GM12892 (cell line): ENCODE measurements around the gene DUSP1.
"Not testable (repeated sequence)": the region's sequence is repeated elsewhere in the genome, so short reads cannot be mapped to it uniquely, and the experiment has no call there.

Source experiments
- DNase-seq: peaks from one replicate; pipeline ENCODE4 v3.0.0; 2011; ENCODE audit not compliant: insufficient read length
- FAIRE-seq: peaks from 2 replicates; lab custom pipeline; 2011; peaks lifted over from hg19 to GRCh38; lab: Jason Lieb, UNC
- POLR2A ChIP-seq: IDR thresholded peaks from 2 replicates; pipeline ENCODE4 v1.6.1; 2011; ENCODE audit warnings: low read depth, low read length, control low read depth
- POLR2AphosphoS5 ChIP-seq: IDR thresholded peaks from 2 replicates; pipeline ENCODE4 v1.6.1; 2011; ENCODE audit warnings: low read depth, low read length, control low read depth
- TAF1 ChIP-seq: IDR thresholded peaks from 2 replicates; pipeline ENCODE4 v1.6.1; 2011; ENCODE audit warnings: low read depth, mild to moderate bottlenecking, control low read depth, low read length, borderline replicate concordance

Gene DUSP1

DNA sequence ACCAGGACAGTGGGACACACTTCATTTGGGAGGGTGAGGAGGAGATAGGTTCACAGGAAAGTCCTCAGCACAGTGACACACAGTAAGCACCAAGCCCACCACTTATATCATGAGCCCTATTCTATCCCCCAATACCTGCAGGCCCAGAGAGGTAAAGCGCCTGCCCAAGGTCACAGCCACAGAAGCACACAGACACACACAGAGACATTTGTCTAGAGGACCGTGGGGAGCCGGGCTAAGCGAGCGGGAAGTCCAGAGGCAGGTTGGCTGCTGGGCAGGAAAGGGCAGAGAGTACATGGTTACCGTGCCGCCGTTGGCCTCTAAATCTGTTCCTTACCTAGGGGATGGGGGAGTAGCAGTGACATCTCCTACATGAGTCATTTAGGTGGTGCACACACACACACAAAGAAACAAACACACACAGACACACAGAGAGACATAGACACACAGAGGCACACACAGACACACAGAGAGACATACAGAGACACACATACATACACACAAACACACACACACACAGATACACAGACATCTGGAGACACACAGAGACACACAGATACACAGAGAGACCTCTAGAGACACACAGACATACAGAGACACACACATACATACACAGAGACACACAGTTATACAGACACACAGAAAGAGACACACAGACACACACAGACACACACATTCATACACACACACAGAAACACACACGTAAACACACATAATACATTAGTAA is 15.9 kb upstream of the DUSP1 start:
- TF ChIP-seq POLR2A (no peak), TAF1 (no peak), POLR2AphosphoS5 (no peak)
- FAIRE-seq (no peak), DNase-seq (no peak)

- no peak for TF ChIP-seq POLR2AphosphoS5
- DNase-seq = no peak
- FAIRE-seq = no peak
Observed at GRCh38 chr5:172785429-172786088, 14.6 kb upstream of the DUSP1 start.

- not testable (repeated sequence) for DNase-seq, FAIRE-seq
Observed at GRCh38 chr5:172784162-172784561, 13.2 kb upstream of the DUSP1 start.

DNA sequence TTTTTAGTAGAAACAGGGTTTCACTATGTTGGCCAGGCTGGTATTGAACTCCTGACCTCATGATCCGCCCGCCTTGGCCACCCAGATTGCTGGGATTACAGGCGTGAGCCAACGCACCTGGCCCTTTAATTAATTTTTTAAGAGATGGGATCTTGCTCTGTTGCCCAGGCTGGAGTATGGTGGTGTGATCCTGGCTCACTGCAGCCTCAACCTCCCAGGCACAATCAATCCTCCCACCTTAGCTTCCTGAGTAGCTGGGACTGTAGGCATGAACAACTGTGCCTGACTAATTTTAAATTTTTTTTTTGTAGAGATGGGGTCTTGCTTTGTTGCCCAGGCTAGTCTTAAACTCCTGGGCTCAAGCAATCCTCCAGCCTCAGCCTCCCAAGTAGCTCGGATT is 12.3 kb upstream of the DUSP1 start:
- not testable (repeated sequence) for DNase-seq, FAIRE-seq

- no peak for TF ChIP-seq POLR2AphosphoS5
- no peak for TF ChIP-seq POLR2A
- no peak for TF ChIP-seq TAF1
- FAIRE-seq (no peak), DNase-seq (no peak)
Observed at GRCh38 chr5:172782169-172783039, 11.4 kb upstream of the DUSP1 start.

- TF ChIP-seq TAF1 = no peak
- no peak for TF ChIP-seq POLR2A
- TF ChIP-seq POLR2AphosphoS5 = no peak
- DNase-seq (no peak), FAIRE-seq (no peak)
Observed at GRCh38 chr5:172779691-172780341, 8.8 kb upstream of the DUSP1 start.

- FAIRE-seq (no peak), DNase-seq (no peak)
- TF ChIP-seq TAF1 (no peak), POLR2AphosphoS5 (no peak), POLR2A (no peak)
Observed at GRCh38 chr5:172777881-172778814, 7.2 kb upstream of the DUSP1 start.

DNA sequence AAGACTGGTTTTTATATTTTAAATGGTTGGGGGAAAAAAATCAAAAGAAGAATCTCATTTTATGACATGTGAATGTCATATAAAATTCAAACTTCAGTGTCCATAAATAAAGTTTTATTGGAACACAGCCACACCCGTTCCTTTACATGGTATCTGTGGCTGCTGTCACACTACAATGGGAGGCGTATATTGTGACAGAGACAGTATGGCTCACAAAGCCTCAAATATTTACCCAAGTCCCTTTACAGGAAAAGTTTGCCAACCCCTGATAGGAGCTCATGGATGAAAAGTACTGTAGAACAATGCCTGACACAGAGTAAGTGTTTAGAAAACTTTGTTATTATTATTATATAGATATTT is 5.2 kb upstream of the DUSP1 start:
- FAIRE-seq = no peak
- no peak for TF ChIP-seq TAF1
- no peak for TF ChIP-seq POLR2A
- no peak for TF ChIP-seq POLR2AphosphoS5
- no peak for DNase-seq

- DNase-seq (no peak), FAIRE-seq (no peak)
- no peak for TF ChIP-seq TAF1
- TF ChIP-seq POLR2AphosphoS5 = no peak
- no peak for TF ChIP-seq POLR2A
Observed at GRCh38 chr5:172775326-172776234, 4.6 kb upstream of the DUSP1 start.
